Breast epithelium (tissue), 4 donors: Measurements from ENCODE around the gene DAB1. TPM values are rescaled to one million over a fixed set of nuclear protein-coding genes. Genes with fewer than 3 reads are reported as not detected.

ENCODE experiments used
- DNase-seq, 2 donors: peaks; one replicate each; pipeline ENCODE4 v3.0.0-alpha.2; 2019; ENCODE audit warnings: low spot score in 2 of 2
- H3K27ac ChIP-seq, 2 donors: fragments of 200-600 bp; sonication (generic) in 1 of 2; one replicate each; pipeline ENCODE4 v1.5.1; 2016 to 2019; ENCODE audit warnings: mild to moderate bottlenecking in 1 of 2
- H3K27me3 ChIP-seq, 2 donors: fragments of 200-600 bp; sonication (generic) in 1 of 2; one replicate each; pipeline versions ENCODE4 v1.5.1 to v1.6.0; 2017 to 2019; ENCODE audit warnings: control low read depth in 1 of 2, mild to moderate bottlenecking in 1 of 2
- H3K36me3 ChIP-seq: fragments of 200-600 bp; one replicate; pipeline ENCODE4 v1.5.1; 2019
- H3K4me1 ChIP-seq, 2 donors: fragments of 200-600 bp; sonication (generic); one replicate each; pipeline ENCODE4 v1.5.1; 2016 to 2019; ENCODE audit warnings: control low read depth in 1 of 2
- H3K4me3 ChIP-seq, 3 donors: fragments of 200-600 bp; sonication (generic); 1 replicate in 2 of 3; 2 replicates in 1 of 3; pipeline ENCODE4 v1.5.1; 2016 to 2019; ENCODE audit warnings: mild to moderate bottlenecking in 3 of 3, moderate library complexity in 2 of 3
- H3K9me3 ChIP-seq, 2 donors: fragments of 200-600 bp; sonication (generic) in 1 of 2; one replicate each; pipeline ENCODE4 v1.5.1; 2016 to 2019; ENCODE audit warnings: control low read depth in 1 of 2
- CTCF ChIP-seq, 3 donors: fragments of 450-650 bp; IDR thresholded peaks; one replicate each; pipeline ENCODE4 v1.5.1; 2016 to 2017; ENCODE audit warnings: antibody characterized with exemption in 3 of 3, mild to moderate bottlenecking in 3 of 3, moderate library complexity in 3 of 3
- POLR2A ChIP-seq: fragments of 450-650 bp; IDR thresholded peaks from one replicate; pipeline ENCODE4 v1.6.1; 2016; ENCODE audit warnings: antibody characterized with exemption, mild to moderate bottlenecking, moderate library complexity
- POLR2AphosphoS5 ChIP-seq, 3 donors: sonication (generic); formaldehyde crosslinking; IDR thresholded peaks; one replicate each; pipeline ENCODE4 v1.6.1; 2017; ENCODE audit warnings: antibody characterized with exemption in 3 of 3
- intact Hi-C: fragments of 100-400 bp; cut with DNase I; formaldehyde crosslinking; loops from one replicate; pipeline ENCODE4 v1.15.1; 2023; ENCODE audit warnings: low total_unique reads
- total RNA-seq, 3 donors: library from RNA; depleted of rRNA; stranded (reverse); fragments of >200 nt; gene quantifications; one replicate each; pipeline ENCODE4 v1.1.0, GENCODE V29; 2016

Gene DAB1
- total RNA-seq, 3 donors from 2014 or later: 0.48 to 0.66 (median 0.59) TPM

DNA sequence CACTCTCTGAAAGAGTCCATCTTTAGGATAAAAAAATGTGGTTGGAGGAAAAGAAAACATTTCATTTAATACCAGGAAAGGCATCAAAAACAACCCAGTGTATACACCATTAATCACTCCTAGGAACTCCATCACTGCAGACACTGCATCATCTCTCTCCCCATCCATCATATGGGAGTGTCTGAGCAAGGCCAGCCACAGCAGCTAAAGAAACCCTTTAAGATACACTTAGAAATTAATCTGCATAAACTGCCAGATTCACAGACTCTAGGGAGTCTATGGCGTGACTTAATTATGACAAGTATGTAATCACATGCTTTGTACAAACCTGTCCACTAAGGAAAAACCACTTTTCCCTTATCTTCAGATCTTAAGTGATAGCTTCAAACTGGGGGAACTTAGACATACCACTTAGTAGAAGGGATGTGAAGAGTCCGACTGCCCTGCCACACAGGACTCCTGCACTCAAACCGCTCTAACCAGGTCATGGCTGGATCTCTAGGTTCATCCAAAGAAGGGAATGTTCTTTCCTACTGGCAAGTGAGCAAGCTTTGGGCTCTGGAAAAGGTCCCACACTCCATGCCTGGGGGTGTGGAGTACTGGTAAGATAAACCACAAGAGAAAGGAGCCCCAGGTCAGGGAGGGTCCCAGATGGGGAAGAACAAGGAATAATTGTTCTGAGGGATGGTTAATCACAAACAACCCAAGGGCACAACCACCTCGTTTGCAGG lies 397.1 kb downstream of the DAB1 start:
- TF ChIP-seq POLR2AphosphoS5 (IDR thresholded peaks at IDR 0.05): no peak
- TF ChIP-seq CTCF (IDR thresholded peaks at IDR 0.05): no peak
- TF ChIP-seq POLR2A: no peak
- no peaks in the 10 kb centered on the region for H3K27me3 ChIP-seq
- no peaks in the 10 kb centered on the region for H3K4me1 ChIP-seq
- H3K27ac ChIP-seq: no peak overlapping the region
- H3K9me3 ChIP-seq: no peaks in the 10 kb centered on the region
- peak in 1 of 2 donors; percentile 41 for DNase-seq
- intact Hi-C loops: no loop called here
- H3K4me3 ChIP-seq: no peak overlapping the region
- no peaks in the 10 kb centered on the region for H3K36me3 ChIP-seq

DNA sequence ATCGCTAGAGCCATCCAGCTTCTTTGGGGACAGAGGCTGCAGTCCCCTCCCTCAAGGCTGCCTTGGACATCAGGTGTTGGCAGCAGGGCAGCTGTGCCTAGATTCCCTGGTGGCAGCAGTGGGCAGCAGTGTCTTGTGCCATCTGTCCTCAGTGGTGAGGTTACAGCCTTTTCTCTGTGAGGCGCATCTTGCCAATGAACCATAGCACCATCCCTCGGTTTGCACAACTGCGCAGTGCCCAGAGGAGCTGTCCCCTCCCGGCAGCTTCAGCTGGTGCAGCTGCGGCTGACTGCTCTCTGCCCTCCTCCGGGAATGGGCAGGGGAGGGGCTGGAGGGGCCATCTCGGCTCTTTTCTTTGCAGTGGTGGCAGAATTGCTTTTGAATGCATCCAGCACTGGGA lies 399.0 kb downstream of the DAB1 start:
- Histone ChIP-seq H3K27me3 (no peaks in the 10 kb centered on the region), H3K36me3 (no peaks in the 10 kb centered on the region), H3K9me3 (no peaks in the 10 kb centered on the region), H3K27ac (no peak overlapping the region), H3K4me3 (no peak overlapping the region), H3K4me1 (no peaks in the 10 kb centered on the region)
- DNase-seq: no peak
- TF ChIP-seq POLR2A (no peak), POLR2AphosphoS5 (IDR thresholded peaks at IDR 0.05) (no peak), CTCF (IDR thresholded peaks at IDR 0.05) (no peak)
- intact Hi-C loops: no loop called here

- H3K27ac ChIP-seq: no peak overlapping the region
- no peak for TF ChIP-seq CTCF (IDR thresholded peaks at IDR 0.05)
- TF ChIP-seq POLR2A: no peak
- TF ChIP-seq POLR2AphosphoS5 (IDR thresholded peaks at IDR 0.05): no peak
- no peaks in the 10 kb centered on the region for H3K36me3 ChIP-seq
- intact Hi-C loops: no loop called here
- no peak for DNase-seq
- H3K9me3 ChIP-seq: no peaks in the 10 kb centered on the region
- H3K4me1 ChIP-seq: no peaks in the 10 kb centered on the region
- H3K4me3 ChIP-seq: no peak overlapping the region
- no peaks in the 10 kb centered on the region for H3K27me3 ChIP-seq
These were observed 399.4 kb downstream of the DAB1 start for GRCh38 chr1:57024428-57024827.

GRCh38 chr1:57020216-57020615 lies 403.6 kb downstream of the DAB1 start:
- TF ChIP-seq POLR2A (no peak), CTCF (IDR thresholded peaks at IDR 0.05) (no peak), POLR2AphosphoS5 (IDR thresholded peaks at IDR 0.05) (no peak)
- no peaks in the 10 kb centered on the region for H3K9me3 ChIP-seq
- no peak overlapping the region for H3K4me3 ChIP-seq
- H3K4me1 ChIP-seq: no peaks in the 10 kb centered on the region
- intact Hi-C loops: no loop called here
- H3K36me3 ChIP-seq: no peaks in the 10 kb centered on the region
- H3K27ac ChIP-seq: no peak overlapping the region
- no peak for DNase-seq
- no peaks in the 10 kb centered on the region for H3K27me3 ChIP-seq

GRCh38 chr1:57019236-57019839 lies 404.5 kb downstream of the DAB1 start:
- no peaks in the 10 kb centered on the region for H3K36me3 ChIP-seq
- TF ChIP-seq CTCF (IDR thresholded peaks at IDR 0.05) (no peak), POLR2A (no peak), POLR2AphosphoS5 (IDR thresholded peaks at IDR 0.05) (no peak)
- no peaks in the 10 kb centered on the region for H3K4me1 ChIP-seq
- no peak for DNase-seq
- intact Hi-C loops: no loop called here
- H3K27ac ChIP-seq: no peak overlapping the region
- H3K27me3 ChIP-seq: no peaks in the 10 kb centered on the region
- H3K9me3 ChIP-seq: no peaks in the 10 kb centered on the region
- H3K4me3 ChIP-seq: no peak overlapping the region
